HCT116 (cell line): ENCODE measurements around the gene AQP12B.

Experiments
- POLR2A ChIP-seq: IDR thresholded peaks from 2 replicates; pipeline ENCODE4 v1.7.0; 2011; ENCODE audit warnings: borderline replicate concordance; ENCODE audit not compliant: insufficient read depth, insufficient read length; ENCODE audit errors: extremely low read depth
- YY1 ChIP-seq: IDR thresholded peaks from 2 replicates; pipeline ENCODE4 v1.6.1; 2011; ENCODE audit warnings: low read length, low read depth, moderate library complexity, mild to moderate bottlenecking; ENCODE audit not compliant: insufficient replicate concordance; ENCODE audit errors: extremely low read depth
- TF ChIP-seq, protein P1 (sequence below), 3 experiments: fragments of 200-600 bp in 1 of 3; sonication (generic) in 1 of 3; IDR thresholded peaks in 2 of 3; conservative IDR thresholded peaks in 1 of 3; 2 replicates each; pipeline ENCODE4 v1.5.1; 2012 to 2017; ENCODE audit warnings: low read depth in 2 of 3, low read length in 2 of 3, antibody characterized with exemption in 1 of 3, borderline replicate concordance in 1 of 3, control low read depth in 1 of 3, mild to moderate bottlenecking in 1 of 3, mixed read lengths in 1 of 3, mixed run types in 1 of 3, moderate library complexity in 1 of 3; ENCODE audit not compliant: insufficient read depth in 1 of 3

DNA sequence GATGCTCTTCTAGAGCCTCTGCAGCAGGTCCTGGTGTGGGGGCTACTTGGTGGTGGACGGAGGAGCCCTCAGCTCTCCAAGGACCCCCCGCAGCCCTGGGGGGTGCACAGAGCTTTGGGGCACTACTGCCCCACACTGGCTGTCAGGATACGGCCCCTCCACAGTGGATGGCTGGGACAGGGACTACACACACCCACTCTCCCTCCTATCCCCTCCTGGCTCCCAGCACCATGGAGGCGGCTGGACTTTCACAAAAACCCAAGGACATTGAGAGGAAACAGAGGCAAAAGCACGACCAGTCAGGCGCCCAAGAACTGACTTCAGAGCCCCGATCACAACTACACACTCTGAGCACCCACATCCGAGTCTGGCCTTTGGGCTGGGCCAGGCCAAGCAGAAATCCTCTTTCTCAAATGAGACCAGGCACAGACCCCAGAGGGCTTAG is 44.8 kb downstream of the AQP12B start:
- no peak for TF ChIP-seq POLR2A
- TF ChIP-seq, protein P1, sequence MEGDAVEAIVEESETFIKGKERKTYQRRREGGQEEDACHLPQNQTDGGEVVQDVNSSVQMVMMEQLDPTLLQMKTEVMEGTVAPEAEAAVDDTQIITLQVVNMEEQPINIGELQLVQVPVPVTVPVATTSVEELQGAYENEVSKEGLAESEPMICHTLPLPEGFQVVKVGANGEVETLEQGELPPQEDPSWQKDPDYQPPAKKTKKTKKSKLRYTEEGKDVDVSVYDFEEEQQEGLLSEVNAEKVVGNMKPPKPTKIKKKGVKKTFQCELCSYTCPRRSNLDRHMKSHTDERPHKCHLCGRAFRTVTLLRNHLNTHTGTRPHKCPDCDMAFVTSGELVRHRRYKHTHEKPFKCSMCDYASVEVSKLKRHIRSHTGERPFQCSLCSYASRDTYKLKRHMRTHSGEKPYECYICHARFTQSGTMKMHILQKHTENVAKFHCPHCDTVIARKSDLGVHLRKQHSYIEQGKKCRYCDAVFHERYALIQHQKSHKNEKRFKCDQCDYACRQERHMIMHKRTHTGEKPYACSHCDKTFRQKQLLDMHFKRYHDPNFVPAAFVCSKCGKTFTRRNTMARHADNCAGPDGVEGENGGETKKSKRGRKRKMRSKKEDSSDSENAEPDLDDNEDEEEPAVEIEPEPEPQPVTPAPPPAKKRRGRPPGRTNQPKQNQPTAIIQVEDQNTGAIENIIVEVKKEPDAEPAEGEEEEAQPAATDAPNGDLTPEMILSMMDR (IDR thresholded peaks at IDR 0.05 in 2 of 3, conservative IDR thresholded peaks at IDR 0.05 in 1 of 3; ENCODE audit: borderline replicate concordance in 1 of 3, insufficient read depth in 1 of 3, low read depth in 2 of 3, low read length in 2 of 3): no peak
- no peak for TF ChIP-seq YY1
